Activated naive CD4-positive, alpha-beta T cell treated with anti-CD3 and anti-CD28 coated beads for 36 hours (primary cell): ENCODE data around the gene PARP3. TPM values are rescaled to one million over a fixed set of nuclear protein-coding genes. Genes with fewer than 3 reads are reported as not detected.
A peak's percentile ranks its signal among the peaks of the same experiment; 100 is the strongest.

Experiments
- CTCF ChIA-PET: fragments of 350-600 bp; sonication (Branson Sonifier 250); formaldehyde crosslinking; loops from one replicate; lab custom pipeline; 2021; ENCODE audit warnings: antibody characterized with exemption; lab: Charles Lee
- DNase-seq: peaks from one replicate; pipeline ENCODE4 v3.0.0-alpha.2; 2020
- H3K27ac Mint-ChIP-seq: one replicate; pipeline ENCODE4 v1.8.0; 2021; ENCODE audit warnings: mild to moderate bottlenecking, mixed read lengths
- H3K27me3 Mint-ChIP-seq: one replicate; pipeline ENCODE4 v1.8.0; 2021; ENCODE audit warnings: low read depth, mixed read lengths
- H3K36me3 Mint-ChIP-seq: one replicate; pipeline ENCODE4 v1.8.0; 2021; ENCODE audit warnings: low read depth, mixed read lengths
- H3K4me1 Mint-ChIP-seq: one replicate; pipeline ENCODE4 v1.8.0; 2021; ENCODE audit warnings: low read depth, mixed read lengths
- H3K4me3 Mint-ChIP-seq: one replicate; pipeline ENCODE4 v1.8.0; 2021; ENCODE audit warnings: mild to moderate bottlenecking, moderate library complexity, mixed read lengths
- H3K9me3 Mint-ChIP-seq: one replicate; pipeline ENCODE4 v1.8.0; 2021; ENCODE audit warnings: mixed read lengths
- intact Hi-C: fragments of 100-400 bp; cut with micrococcal nuclease; formaldehyde crosslinking; loops from one replicate; pipeline ENCODE4 v1.15.1; 2023
- total RNA-seq, 2 experiments: library from RNA; stranded (reverse); gene quantifications; one replicate each; pipeline ENCODE4 v1.2.3, GENCODE V29; 2021

The PARP3 gene
- total RNA-seq, 2 experiments from 2014 or later = 10.0 to 11.1 TPM

DNA sequence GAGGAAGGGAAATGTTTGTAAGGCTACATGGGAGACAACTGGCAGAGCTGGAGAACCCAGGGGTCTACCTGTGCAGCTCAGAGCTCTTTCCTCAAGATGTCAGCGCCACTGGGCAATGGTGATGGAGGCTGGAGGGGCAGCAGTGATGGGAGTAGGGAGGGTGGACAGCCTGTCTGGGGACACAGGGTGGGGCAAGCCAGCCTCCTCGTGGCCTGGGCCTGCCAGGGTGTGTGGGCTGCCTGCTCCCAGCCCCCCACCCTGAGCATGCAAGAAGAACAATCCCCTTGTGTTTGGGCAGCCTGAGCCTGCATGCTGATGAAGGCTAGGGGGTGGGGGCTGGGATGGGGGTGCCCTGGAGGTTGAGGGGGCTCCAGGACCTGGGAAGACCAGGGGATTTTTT, 23.9 kb downstream of the PARP3 start:
- CTCF ChIA-PET = interaction anchor here (1.4 kb wide), 1 partner anchor 23 kb away, joined by 3 read pairs; no protein-coding TSS in a partner anchor
- Mint-ChIP-seq H3K4me3 (peak overlapping the region; percentile 74), H3K27ac (no peak overlapping the region), H3K9me3 (no peaks in the 10 kb centered on the region), H3K4me1 (peaks cover 16% of the 10 kb centered on the region), H3K27me3 (no peaks in the 10 kb centered on the region), H3K36me3 (peaks cover 1% of the 10 kb centered on the region)
- intact Hi-C loops = no loop called here
- no peak for DNase-seq

GRCh38 chr3:51966486-51966885, 24.3 kb downstream of the PARP3 start:
- Mint-ChIP-seq H3K27ac (no peak overlapping the region), H3K9me3 (no peaks in the 10 kb centered on the region), H3K4me3 (peak overlapping the region; percentile 74), H3K4me1 (peaks cover 17% of the 10 kb centered on the region), H3K27me3 (no peaks in the 10 kb centered on the region), H3K36me3 (peaks cover 2% of the 10 kb centered on the region)
- no peak for DNase-seq
- CTCF ChIA-PET = interaction anchor here (1.4 kb wide), 1 partner anchor 23 kb away, joined by 3 read pairs; no protein-coding TSS in a partner anchor
- intact Hi-C loops = no loop called here

GRCh38 chr3:51966922-51967383, 24.8 kb downstream of the PARP3 start:
- Mint-ChIP-seq H3K36me3 (peaks cover 2% of the 10 kb centered on the region), H3K27ac (no peak overlapping the region), H3K9me3 (no peaks in the 10 kb centered on the region), H3K4me3 (peak overlapping the region; percentile 74), H3K4me1 (peaks cover 20% of the 10 kb centered on the region), H3K27me3 (no peaks in the 10 kb centered on the region)
- intact Hi-C loops = no loop called here
- no peak for DNase-seq
- CTCF ChIA-PET = no interaction called here

DNA sequence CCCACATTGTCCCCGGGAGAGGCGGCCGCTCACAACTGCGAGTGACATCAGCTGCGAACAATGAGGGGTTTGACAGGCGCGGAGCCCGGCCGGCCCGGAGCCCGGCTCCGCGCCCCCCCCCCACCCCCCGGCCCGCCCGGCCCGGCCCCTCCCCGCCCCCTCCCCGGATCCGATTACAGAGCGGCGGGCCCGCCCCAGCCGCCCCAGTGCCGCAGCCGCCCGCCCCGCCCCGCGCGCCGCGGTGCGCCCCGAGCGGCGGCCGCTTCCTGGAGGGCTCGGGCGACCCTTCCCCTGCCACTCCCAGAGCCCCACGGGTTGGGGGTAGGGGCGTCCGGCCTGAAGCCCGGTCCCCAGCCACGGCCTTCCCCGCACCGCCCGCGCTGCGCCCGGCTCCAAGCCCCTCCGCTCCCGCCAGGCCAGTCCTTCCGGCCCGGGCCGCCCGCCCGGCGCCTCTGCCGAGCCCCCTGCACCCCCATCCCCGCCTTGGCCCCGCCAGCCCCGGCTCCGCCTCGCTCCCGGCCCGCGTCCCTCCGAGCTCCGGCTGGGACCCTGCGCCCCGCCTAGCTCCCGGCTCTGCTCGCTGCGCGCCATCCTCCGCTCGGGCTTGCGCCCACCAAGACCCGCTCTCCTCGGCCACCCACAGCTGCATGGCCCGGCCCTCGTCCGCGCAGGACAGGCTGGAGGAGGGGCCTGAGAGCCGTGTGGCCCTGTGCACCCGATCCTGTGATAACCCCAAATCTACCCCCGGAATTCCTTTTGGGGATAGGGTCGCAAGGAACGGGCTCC, 25.4 kb downstream of the PARP3 start, which contains the start of gene PCBP4:
Gene PCBP4 (minus strand): TSS at position 71 of the 786 bp plus-strand sequence. CDS start 6,214 bp downstream, outside the sequence.
- intact Hi-C loops = no loop called here
- H3K4me1 Mint-ChIP-seq = peaks cover 24% of the 10 kb centered on the region
- H3K9me3 Mint-ChIP-seq = no peaks in the 10 kb centered on the region
- no peak within 1 kb of the TSS for H3K27ac Mint-ChIP-seq
- H3K27me3 Mint-ChIP-seq = no peaks in the 10 kb centered on the region
- H3K4me3 Mint-ChIP-seq = peak within 1 kb of the TSS; percentile 80
- peaks cover 2% of the 10 kb centered on the region for H3K36me3 Mint-ChIP-seq
- DNase-seq = peak; percentile 28
- CTCF ChIA-PET = no interaction called here

- intact Hi-C loops = no loop called here
- Mint-ChIP-seq H3K9me3 (no peaks in the 10 kb centered on the region), H3K4me1 (peaks cover 25% of the 10 kb centered on the region), H3K4me3 (peak overlapping the region; percentile 80), H3K27me3 (no peaks in the 10 kb centered on the region), H3K36me3 (peaks cover 2% of the 10 kb centered on the region), H3K27ac (no peak overlapping the region)
- no peak for DNase-seq
- CTCF ChIA-PET = interaction anchor here (3.3 kb wide), 1 partner anchor 26 kb away, joined by 21 read pairs; the partner anchor contains the start of genes PARP3 and RRP9
Measured at GRCh38 chr3:51968170-51968775, 26.1 kb downstream of the PARP3 start.

DNA sequence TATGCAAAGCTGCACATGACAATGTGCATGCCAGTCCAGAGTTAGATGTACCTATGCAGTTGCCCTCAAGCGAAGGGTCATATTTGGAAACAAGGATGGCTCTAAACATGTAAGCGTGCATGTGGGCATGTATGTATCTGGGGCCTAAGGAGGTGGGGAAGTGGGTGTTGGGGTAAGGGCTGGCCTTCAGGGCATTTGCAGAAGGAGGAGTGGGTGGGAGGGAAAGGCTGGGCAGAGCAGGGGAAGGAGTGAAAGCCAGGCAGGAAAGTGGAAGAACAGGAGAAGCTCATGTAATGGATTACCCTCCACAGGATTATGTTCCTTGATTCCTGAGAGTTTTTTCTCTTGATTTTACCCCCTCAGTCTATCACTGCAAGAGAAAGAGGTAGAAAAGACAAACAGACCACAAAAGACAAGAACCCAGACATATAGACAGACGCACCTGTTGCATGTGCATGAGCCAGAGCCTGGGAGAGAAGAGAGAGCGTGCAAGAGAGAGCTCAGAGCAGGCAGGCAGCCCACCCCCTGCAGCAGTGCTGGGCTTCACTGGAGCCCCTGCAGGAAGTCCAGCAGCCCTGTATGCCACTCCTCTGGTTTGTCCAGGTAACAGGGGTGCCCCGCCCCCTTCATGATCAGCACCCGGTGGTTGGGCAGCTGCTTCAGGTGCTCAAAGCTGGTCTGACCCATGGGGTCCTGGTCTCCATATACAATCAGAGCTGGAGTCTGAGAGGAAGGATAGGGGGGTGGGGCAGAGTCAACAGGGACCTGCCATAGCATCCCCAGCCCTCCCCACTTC, 26.9 kb downstream of the PARP3 start:
- Mint-ChIP-seq H3K4me3 (peak overlapping the region; percentile 80), H3K9me3 (no peaks in the 10 kb centered on the region), H3K27me3 (no peaks in the 10 kb centered on the region), H3K36me3 (peaks cover 4% of the 10 kb centered on the region), H3K4me1 (peaks cover 28% of the 10 kb centered on the region), H3K27ac (no peak overlapping the region)
- CTCF ChIA-PET = interaction anchor here (0.6 to 3.3 kb wide), 4 partner anchors 14 to 87 kb away, joined by 3 to 21 read pairs (median 4); partner anchors contain the start of genes ACY1, PARP3 and RRP9
- no peak for DNase-seq
- intact Hi-C loops = no loop called here

- H3K27ac Mint-ChIP-seq = no peak overlapping the region
- H3K36me3 Mint-ChIP-seq = peaks cover 4% of the 10 kb centered on the region
- H3K27me3 Mint-ChIP-seq = no peaks in the 10 kb centered on the region
- no peak for DNase-seq
- H3K9me3 Mint-ChIP-seq = no peaks in the 10 kb centered on the region
- intact Hi-C loops = loop anchor here (10.0 kb wide), 1 partner anchor 575 kb away; the partner anchor contains the start of gene RBM15B
- H3K4me3 Mint-ChIP-seq = no peak overlapping the region
- H3K4me1 Mint-ChIP-seq = peaks cover 34% of the 10 kb centered on the region
- CTCF ChIA-PET = interaction anchor here (0.6 to 3.3 kb wide), 4 partner anchors 13 to 88 kb away, joined by 3 to 21 read pairs (median 4); partner anchors contain the start of genes ACY1, PARP3 and RRP9
Measured at GRCh38 chr3:51969841-51970240, 27.7 kb downstream of the PARP3 start.

DNA sequence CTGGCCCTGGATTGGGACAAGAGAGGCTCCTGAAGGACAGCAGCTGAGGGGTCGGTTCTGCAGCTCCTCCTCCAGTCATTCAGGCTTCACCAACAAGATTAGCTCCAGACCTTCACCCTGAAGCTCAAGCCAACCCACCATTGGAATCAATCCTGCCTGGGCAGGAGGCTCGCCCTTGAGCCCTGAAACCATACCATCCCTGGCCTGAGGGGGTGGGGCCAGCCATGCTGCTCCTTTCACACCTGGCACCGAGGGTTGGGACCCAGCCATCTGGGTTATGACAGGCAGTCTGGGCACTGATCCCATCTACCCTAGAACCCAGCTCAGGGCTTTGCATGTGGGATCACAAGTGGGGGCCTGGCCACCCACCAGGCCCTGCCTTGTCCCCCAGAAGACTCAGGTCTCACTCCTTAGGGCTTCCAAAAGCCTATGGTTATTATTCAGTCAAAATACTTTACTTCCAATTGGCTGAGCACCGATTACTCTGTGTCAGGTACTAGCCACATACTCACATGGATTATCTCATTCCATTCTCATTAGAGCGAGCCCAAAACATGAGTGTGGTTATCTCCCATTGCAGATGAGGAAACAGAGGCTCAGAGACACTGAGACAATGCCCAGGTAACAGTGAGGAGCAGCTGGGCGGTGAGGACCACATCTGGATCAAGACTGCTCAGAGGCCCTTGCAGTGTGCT, 28.6 kb downstream of the PARP3 start:
- Mint-ChIP-seq H3K36me3 (peaks cover 4% of the 10 kb centered on the region), H3K4me3 (no peak overlapping the region), H3K27me3 (no peaks in the 10 kb centered on the region), H3K4me1 (peaks cover 41% of the 10 kb centered on the region), H3K9me3 (no peaks in the 10 kb centered on the region), H3K27ac (no peak overlapping the region)
- CTCF ChIA-PET = interaction anchor here (1.2 to 3.3 kb wide), 3 partner anchors 12 to 29 kb away, joined by 3 to 21 read pairs (median 4); partner anchors contain the start of genes ACY1, GPR62, PARP3 and RRP9
- DNase-seq = no peak
- intact Hi-C loops = loop anchor here (10.0 kb wide), 1 partner anchor 576 kb away; the partner anchor contains the start of gene RBM15B

GRCh38 chr3:51971350-51971749, 29.2 kb downstream of the PARP3 start:
- intact Hi-C loops = loop anchor here (10.0 kb wide), 1 partner anchor 577 kb away; the partner anchor contains the start of gene RBM15B
- Mint-ChIP-seq H3K4me1 (peaks cover 41% of the 10 kb centered on the region), H3K27me3 (no peaks in the 10 kb centered on the region), H3K27ac (no peak overlapping the region), H3K4me3 (peak overlapping the region; percentile 21), H3K36me3 (peaks cover 4% of the 10 kb centered on the region), H3K9me3 (no peaks in the 10 kb centered on the region)
- no peak for DNase-seq
- CTCF ChIA-PET = interaction anchor here (1.2 to 3.3 kb wide), 2 partner anchors 16 to 29 kb away, joined by 3 to 21 read pairs; partner anchors contain the start of genes GPR62, PARP3 and RRP9

- H3K4me1 Mint-ChIP-seq = peaks cover 39% of the 10 kb centered on the region
- peak overlapping the region; percentile 97 for H3K27ac Mint-ChIP-seq
- intact Hi-C loops = loop anchor here (1.0 to 10.0 kb wide), 6 partner anchors 9 to 580 kb away; partner anchors contain the start of genes ACY1, DUSP7, PARP3 and RBM15B
- CTCF ChIA-PET = interaction anchor here (0.6 to 3.1 kb wide), 7 partner anchors 8 to 802 kb away, joined by 3 to 40 read pairs (median 6); partner anchors contain the start of genes ACY1, PARP3, RPL29 and RRP9
- H3K36me3 Mint-ChIP-seq = peaks cover 4% of the 10 kb centered on the region
- DNase-seq = no peak
- H3K4me3 Mint-ChIP-seq = peak overlapping the region; percentile 99
- no peaks in the 10 kb centered on the region for H3K27me3 Mint-ChIP-seq
- no peaks in the 10 kb centered on the region for H3K9me3 Mint-ChIP-seq
Measured at GRCh38 chr3:51974277-51974962, 32.3 kb downstream of the PARP3 start.
